Measurements from ENCODE around the gene TTLL1.

DNA sequence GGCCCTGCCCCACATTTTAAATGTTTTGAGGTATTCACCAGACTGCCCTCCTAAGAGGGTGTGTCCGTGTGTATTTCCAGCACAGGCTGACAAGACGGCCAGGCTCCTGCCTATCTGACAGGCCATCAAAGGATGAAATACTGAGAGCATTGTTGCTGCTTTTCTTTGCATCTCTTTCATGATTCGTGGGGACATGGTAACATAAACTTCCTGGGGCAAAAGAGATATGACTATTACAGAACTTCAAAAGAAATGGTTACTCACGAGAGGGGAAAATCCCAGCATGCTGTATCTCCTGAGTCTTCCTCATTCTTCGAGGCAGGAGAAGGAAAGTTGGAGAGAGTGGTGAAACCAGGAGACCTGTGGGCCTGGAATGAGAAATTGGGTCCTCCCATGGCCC is 11.0 kb upstream of the TTLL1 start:
- TF ChIP-seq CTCF (IDR thresholded peaks at IDR 0.05; ENCODE audit: low read depth, low read length, missing input control) (no peak), RAD21 (IDR thresholded peaks at IDR 0.05) (no peak), SP1 (IDR thresholded peaks at IDR 0.05) (no peak), YY1 (IDR thresholded peaks at IDR 0.05) (no peak), JUND (IDR thresholded peaks at IDR 0.05) (no peak), REST (IDR thresholded peaks at IDR 0.05) (no peak), GABPA (IDR thresholded peaks at IDR 0.05 in 1 of 2, conservative IDR thresholded peaks at IDR 0.05 in 1 of 2) (no peak), EGR1 (IDR thresholded peaks at IDR 0.05; ENCODE audit: low read depth in 2 of 2) (no peak)
- TF ChIP-seq, protein P1, sequence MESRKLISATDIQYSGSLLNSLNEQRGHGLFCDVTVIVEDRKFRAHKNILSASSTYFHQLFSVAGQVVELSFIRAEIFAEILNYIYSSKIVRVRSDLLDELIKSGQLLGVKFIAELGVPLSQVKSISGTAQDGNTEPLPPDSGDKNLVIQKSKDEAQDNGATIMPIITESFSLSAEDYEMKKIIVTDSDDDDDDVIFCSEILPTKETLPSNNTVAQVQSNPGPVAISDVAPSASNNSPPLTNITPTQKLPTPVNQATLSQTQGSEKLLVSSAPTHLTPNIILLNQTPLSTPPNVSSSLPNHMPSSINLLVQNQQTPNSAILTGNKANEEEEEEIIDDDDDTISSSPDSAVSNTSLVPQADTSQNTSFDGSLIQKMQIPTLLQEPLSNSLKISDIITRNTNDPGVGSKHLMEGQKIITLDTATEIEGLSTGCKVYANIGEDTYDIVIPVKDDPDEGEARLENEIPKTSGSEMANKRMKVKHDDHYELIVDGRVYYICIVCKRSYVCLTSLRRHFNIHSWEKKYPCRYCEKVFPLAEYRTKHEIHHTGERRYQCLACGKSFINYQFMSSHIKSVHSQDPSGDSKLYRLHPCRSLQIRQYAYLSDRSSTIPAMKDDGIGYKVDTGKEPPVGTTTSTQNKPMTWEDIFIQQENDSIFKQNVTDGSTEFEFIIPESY (IDR thresholded peaks at IDR 0.05), result no peak

Measured in liver (tissue), 3 donors.